ENCODE data around the gene MASP2. TPM values are rescaled to one million over a fixed set of nuclear protein-coding genes. Genes with fewer than 3 reads are reported as not detected.
"Not testable (repeated sequence)": the region's sequence is repeated elsewhere in the genome, so short reads cannot be mapped to it uniquely, and the experiment has no call there.

MASP2 gene
- total RNA-seq, 1 experiment from 2014 or later: not detected

DNA sequence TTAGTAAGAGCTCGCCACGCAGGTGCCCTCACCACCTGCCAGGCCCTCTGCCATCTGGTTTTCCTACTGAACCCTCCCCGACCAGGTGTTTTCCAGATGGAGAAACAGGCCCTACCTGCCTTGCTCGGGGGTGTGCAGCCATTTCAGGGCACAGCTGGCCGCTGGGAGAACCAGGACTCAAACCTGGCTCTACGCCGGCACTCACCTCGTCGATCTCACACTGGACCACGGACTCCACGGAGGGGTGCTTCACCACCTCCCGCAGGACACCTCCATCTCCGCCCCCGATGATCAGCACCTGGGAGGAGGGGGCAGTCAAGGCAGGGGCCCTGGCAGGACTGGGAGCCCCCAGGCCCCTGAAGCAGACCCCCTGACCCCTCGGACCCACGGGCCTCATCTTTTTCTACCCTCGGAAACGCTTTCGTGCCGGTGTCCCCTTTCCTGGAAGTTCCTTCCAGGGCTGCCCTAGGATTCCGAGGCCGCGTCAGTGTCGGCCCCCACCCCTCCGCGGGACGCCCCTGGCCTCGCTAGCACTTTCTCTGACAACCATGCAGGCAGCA lies 11.6 kb upstream of the MASP2 start:
- no peak for DNase-seq (ENCODE audit: low spot score)

DNA sequence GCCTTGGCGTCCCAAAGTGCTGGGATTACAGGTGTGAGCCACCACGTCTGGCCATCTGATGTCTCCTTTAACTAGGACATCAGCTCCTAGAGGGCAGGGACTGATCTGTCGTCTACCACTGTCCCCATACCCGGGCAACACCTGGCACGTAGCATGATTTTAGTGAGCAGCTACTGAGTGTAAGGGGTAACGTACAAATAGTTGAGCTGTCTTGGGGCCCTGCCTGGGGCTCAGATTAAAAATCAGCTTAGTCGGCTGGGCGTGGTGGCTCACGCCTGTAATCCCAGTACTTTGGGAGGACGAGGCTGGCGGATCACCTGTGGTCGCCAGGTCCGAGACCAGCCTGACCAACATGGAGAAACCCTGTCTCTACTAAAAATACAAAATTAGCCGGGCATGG lies 11.0 kb upstream of the MASP2 start:
- no peak for DNase-seq (ENCODE audit: low spot score)

DNA sequence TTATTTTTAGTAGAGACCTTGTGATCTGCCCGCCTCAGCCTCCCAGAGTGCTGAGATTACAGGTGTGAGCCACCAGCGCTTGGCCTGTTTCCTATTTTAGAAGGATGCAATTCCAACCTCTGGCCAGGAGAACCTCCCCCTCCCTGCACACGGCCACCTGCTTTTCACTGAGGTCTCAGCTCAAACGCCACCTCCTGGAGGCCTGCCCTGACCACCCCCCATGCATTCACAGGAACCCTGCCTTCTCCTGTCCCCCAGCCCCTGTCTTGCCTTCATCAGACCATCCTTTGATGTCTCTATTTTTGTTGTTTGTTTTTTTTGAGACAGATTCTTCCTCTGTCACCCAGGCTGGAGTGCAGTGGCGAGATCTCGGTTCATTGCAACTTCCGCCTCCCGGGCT lies 10.4 kb upstream of the MASP2 start:
- DNase-seq (ENCODE audit: low spot score): no peak

DNA sequence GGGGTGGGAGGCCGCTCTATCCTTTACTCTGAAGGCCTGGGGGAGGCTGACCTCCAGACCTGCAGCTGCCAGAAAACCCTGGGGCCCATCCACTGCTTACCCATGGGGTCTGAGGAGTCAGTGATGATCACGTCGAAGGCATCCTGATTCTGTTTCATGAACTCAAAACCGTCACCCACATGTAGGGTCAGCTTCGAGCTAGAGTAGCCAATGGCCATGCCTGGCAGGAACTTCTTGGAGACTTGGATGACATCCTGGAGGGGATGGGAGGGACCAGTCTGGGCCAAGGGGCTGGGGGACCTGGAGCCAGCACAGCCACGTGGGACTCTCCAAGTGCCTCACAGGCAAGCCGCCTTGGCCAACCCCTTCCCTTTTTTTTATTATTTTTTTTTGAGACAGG lies 9.5 kb upstream of the MASP2 start:
- no peak for DNase-seq (ENCODE audit: low spot score)

DNA sequence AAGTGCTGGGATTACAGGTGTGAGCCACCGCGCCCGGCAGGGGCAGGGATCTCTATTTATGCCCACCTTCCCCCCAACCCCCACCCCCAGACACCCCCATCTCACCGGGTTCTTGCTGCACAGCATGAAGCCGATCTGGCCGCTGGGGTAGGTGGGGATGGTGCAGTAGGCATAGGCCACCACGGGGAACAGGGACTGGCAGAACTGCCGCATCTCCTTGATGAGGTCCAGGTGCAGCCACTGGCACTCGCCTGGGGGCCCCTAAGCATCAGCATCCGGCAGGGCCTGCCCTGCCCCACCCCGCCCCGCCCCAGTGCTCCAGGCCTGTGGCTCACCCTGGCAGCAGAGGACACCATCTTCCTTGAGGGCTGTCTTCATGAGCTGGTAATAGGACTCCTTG lies 8.6 kb upstream of the MASP2 start:
- no peak for DNase-seq (ENCODE audit: low spot score)

DNA sequence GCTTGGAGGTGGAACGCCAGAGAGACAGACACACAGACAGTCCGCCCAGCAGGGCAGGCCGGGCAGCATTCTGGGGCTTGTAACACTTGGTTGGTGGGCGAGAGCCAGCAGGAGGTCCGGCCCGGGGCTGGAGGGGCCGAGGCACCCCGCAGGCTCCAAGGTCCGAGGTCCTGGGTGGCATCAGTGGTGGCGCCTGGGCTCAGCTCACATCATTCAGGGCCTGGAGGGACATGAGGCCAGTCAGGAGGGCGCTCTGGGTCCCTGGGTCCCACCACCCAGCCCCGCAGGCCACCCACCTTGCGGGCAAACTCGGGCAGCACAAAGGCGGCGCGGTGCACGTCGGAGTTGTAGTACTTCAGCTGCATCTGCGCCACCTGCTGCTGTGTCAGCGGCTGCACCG lies 7.6 kb upstream of the MASP2 start:
- no peak for DNase-seq (ENCODE audit: low spot score)

DNA sequence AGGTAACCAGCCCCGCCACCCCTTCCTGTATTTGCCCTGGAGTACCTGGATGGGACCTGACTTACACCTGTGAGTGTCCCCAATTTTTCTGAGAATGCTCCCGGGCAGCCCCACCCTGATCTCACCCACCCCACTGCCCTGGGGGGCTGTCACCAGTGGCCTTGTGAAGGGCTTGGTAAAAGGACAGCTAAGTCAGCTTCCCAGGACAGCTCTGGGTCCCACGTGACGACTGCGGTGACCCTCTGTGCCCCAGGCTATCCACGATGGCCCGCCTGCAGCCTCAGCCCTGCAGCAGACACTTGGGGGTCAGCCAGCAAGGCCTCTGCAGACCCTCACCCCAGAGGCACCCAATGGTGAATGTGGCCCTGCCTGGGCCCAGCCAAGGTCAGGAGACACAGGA lies 7.1 kb upstream of the MASP2 start:
- DNase-seq (ENCODE audit: low spot score): no peak

DNA sequence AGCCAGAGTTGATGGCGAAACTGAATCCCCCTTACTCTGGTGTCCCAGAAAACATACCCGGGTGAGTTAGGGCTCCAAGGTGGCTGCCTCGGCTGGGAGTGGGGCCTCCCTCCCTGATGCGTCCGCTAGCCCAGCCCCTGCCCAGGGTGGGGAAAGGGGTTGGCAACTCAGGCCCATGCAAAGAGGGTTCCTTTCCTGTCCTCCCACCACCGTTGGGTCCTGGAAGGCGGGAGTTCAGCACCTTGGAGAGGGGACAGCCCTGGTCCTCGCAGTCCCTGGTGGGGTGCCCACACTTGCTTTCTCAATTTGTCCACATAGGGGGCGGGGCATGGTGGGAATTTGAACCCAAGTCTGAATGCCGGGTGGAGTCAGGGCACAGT lies 6.7 kb upstream of the MASP2 start:
- no peak for DNase-seq (ENCODE audit: low spot score)

DNA sequence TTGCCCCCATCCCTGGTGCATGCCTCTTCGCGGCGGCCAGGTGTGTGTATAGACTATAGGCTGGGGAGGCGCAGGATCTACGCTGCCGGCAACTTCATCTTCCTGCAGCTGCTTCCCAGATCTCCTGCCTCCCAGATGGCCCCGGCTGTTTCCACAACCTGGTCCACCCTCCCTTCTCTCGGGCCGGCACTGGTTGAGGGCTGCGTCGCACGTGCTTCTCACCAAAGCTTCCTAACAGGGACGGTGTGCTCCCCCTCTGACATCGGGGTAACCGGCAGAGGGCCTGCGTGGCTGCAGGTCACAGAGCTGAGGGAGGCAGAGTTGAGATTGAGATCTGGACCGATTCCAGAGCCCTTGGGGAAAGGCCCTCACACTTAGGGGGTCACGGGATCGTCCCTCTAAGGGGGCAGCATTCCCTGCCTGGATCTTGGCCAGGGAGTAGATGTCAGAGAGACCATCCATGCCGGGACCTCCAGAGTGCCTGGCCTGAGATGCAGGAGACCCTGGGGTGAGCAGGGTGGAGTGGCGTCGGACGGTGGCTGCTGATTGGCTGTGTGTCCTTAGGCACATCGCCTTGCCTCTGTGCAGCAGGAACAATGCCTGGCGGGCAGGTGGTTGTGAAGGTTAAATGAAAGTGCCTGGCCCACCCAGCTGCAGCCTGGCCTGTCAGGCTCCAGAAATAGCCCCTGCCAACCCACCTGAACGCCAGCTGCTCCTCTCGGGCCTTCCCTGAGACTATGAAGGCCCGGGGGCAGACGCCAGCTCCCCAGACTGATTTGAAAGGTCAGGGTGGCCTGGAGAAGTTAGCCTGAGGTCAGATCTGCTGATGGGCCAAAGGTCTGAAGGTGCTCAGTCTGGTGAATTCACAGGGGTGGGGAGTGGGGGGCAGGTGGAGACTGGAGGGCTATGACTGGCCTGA lies 6.1 kb upstream of the MASP2 start:
- no peak for DNase-seq (ENCODE audit: low spot score)

DNA sequence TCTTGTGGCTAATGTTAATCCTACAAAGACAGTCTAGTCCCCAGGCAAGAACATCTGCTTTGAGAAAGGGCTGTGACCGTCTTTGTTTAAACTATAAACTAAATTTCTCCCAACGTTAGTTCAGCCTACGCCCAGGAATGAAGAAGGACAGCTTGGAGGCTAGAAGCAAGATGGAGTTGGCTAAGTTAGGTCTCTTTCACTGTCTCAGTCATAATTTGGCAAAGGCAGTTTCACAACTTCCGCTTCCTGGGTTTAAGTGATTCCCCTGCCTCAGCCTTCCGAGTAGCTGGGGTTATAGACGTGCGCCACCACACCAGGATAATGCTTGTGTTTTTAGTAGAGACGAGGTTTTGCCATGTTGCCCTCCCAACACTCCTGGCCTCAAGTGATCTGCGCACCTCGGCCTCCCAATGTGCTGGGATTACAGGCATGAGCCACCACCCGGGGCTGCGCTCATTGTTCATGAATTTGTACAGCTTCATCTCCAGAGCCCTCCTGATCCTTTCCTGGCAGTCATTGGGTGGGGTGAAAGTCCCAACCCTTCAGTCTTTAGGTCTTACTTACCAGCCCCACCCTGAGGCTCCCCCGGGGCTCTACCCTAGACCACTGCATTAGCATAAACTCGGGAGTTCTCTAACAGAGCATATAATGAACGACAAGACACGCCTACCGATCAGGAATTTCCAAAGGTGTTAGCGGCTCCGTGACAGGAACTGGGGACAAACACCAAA lies 4.9 kb upstream of the MASP2 start:
- no peak for DNase-seq (ENCODE audit: low spot score)

DNA sequence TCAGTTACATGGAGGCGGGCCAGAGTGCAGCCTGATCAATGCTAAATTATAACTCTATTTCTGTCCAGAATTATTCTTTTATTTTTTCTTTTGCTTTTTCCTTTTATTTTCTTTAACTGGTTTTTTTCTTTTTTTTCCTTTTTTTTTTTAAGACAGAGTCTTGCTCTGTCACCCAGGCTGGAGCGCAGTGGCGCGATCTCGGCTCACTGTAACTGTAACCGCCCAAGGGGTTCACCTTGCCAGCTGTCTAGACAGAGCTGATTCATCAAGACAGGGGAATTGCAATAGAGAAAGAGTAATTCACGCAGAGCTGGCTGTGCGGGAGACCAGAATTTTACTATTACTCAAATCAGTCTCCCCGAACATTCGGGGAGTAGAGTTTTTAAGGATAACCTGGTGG lies 4.1 kb upstream of the MASP2 start:
- not testable (repeated sequence) for DNase-seq (ENCODE audit: low spot score)

DNA sequence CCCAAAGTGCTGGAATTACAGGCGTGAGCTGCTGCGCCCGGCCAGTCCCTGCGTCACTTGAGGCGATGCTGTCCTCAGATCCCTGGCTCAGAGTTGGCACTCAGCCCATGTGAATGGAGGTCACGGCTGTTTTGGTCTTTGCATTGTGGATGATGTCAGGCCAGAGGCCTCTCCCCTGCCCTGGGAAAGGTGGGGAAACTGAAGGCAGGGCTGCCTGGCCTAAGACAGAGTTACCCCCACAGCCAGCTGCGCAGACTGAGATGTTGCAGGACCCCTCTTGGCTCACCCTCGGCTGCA lies 821 bp downstream of the MASP2 start:
- no peak for DNase-seq (ENCODE audit: low spot score)

DNA sequence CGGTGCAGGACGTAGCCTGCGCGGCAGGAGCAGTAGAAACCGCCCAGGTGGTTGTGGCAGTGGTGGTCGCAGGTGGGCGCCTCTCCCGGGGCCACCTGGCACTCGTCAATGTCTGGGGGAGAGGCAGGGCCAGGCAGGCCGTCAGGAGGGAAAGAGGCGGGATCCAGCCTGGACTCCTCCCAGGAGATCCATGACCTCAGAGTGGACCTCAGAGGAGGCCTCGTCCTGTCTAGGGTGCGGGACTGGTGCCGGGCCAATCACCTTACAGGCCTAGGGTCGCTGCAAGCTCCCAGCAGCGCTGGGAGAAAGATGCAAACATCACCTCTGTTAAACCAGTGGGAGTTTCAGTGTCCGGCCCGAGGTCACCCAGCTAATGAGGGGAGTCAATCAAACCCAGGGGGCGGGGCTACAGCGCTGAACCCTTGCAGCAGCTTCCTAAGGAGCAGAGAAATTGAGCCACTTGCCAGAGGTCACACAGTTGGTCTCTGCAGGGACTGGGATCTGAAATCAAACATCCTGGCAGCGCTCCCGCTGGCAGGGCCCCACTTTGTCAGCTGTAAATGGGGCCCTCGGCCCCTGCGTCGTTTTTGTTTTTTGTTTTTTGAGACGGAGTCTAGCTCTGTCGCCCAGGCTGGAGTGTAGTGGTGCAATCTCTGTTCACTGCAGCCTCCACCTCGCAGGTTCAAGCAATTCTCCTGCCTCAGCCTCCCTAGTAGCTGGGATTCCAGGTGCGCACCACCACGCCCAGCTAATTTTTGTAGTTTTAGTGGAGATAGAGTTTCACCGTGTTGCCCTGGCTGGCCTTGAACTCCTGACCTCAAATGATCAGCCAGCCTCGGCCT lies 1.4 kb downstream of the MASP2 start:
- DNase-seq (ENCODE audit: low spot score): no peak

DNA sequence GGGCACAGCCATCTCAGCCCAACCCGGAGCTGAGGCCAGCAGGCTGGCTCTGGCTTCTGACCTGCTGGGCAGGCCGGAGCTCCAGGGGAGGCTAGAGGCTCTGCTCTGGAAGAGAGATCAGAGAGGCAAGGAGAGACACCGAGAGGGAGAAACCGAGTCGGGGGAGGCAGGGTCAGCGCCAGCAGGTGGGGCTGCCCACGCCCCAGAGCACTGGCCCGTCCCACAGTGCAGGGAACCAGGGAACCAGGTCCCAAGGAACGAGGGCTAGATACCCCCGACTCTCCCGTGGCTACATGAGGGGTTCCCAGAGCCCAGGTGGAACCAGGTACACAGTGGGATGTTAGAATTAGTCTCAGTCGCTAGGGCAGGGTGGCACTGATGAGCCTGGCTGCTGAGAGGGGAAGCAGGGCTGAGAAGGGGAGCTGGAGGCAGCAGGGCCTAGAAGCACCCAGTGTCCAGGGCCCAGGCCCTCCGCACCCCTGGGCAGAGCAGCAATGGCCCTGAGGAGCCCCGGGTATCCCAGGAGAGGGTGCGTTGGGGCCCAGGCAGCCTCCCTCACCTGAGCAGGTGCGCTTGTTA lies 2.1 kb downstream of the MASP2 start:
- DNase-seq (ENCODE audit: low spot score): no peak

DNA sequence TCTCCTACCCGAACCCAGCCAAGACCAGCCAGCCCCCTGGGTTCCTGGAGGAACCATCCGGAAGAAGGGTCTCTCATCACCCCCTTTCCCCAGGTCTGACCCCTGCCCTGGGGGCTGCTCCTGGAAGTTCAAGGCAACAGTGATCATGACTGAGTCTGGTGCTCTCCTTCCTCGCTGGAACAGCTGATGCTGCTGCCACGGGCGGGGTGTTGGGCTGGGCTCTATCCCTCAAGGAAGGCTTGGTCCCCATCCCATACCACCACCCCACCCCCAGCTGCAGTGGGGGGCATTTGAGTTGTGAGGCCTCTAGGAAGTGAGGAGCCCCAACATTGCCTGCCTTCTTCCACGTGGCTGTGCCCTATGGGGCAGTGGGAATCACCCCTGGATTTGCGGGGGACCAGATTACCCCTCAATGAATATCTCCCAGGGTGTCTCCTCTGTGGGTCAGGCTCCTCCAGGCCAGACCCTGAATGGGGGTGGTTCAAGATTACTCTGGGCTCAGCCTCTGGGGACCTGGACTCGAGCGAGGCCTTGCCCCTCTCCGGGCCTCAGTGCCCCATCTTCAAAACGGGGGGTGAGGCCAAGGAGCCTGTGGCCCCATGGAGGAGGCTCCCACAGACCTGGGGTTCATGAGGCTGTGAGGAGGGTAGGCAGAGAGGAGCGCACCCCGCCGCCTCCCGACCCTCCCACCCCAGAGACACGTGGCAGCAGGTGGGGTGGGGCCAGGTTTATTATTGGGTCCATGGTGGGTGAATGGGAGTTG lies 2.8 kb downstream of the MASP2 start:
- no peak for DNase-seq (ENCODE audit: low spot score)

DNA sequence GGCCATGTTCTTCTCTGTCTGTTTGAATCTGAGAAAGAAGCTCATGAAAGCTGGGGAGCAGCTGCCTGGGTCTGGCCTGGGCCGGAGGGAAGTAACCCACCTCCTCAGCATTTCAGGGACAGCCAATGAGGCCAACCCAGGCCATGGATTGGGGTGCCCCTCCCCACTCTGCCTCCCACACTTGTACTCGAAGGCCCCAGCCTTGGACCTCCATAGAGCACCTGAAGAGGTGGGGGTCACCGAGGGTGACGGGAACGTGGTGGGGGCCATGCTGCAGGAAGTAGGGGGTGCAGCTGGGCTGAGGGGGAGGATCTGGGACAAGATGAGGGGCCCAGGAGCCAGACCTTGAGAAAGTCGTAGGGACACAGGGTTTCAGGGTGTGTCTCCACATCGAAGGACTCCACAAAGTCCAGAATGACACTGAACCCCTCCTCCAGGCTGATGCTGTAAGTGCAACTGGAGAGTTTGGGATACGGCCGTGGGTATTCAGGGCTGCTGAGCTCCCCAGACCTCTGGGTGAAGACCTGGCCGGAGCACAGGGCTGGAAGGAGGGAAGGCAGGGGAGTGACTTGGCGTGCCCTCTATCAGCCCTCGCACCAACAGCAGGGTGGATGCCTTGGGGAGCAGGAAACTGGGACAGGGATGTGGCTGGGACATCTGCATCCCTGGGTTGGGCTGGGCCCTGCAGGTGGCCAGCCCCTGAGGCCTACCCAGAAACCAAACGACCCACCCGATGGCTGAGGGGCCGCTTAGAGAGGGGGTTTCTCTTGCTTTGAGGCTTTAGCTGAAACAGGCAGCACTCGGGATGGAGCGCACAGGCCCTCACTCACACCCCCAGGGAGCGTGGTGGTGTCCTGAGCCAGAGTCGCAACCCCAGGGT lies 3.8 kb downstream of the MASP2 start:
- DNase-seq (ENCODE audit: low spot score): no peak

DNA sequence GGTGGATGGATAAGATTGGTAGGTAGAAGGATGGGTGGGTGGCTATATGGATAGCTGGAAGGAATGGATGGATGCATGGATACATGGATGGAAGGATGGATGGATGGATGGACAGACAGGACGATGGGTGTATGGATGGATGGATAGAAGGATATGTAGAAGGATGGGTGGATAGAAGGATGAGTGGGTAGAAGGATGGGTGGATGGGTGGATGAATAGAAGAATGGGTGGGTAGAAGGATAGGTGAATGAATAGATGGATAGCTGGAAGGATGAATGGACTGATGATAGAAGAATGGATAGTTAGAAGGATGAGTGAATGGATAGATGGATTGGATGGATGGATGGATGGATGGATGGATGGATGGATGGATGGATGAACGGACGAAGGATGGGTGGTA lies 5.0 kb downstream of the MASP2 start:
- no peak for DNase-seq (ENCODE audit: low spot score)

DNA sequence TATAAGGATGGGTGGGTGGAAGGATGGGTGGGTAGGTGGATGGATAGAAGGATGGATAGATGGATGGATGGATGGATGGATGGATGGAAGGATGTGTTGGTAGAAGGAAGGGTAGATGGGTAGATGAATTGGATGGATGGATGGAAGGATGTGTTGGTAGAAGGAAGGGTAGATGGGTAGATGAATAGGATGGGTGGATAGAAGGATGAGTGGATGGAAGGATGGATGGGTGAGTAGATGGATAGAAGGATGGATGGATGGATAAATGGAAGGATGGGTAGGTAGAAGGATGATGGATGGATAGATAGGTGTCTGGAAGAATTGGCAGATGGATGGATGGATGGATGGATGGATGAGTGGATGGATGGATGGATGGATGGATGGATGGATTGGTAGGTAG lies 6.0 kb downstream of the MASP2 start:
- DNase-seq (ENCODE audit: low spot score): no peak

DNA sequence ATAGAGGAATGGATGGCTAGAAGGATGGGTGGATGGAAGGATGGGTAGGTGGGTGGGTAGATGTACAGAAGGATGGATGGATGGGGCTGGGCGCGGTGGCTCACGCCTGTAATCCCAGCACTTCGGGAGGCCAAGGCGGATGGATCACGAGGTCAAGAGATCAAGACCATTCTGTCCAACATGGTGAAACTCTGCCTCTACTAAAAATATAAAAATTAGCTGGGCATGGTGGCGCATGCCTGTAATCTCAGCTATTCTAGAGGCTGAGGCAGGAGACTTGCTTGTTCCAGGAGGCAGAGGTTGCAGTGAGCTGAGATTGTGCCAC lies 7.0 kb downstream of the MASP2 start:
- DNase-seq (ENCODE audit: low spot score): not testable (repeated sequence)
